Endothelial cell of umbilical vein (primary cell): ENCODE measurements around the gene SWAP70.

ENCODE experiments used
- CTCF ChIP-seq, 2 donors: IDR thresholded peaks; 1 replicate in 1 of 2; 2 replicates in 1 of 2; pipeline ENCODE4 v1.5.1; 2011; ENCODE audit warnings: low read length in 2 of 2, mild to moderate bottlenecking in 2 of 2, moderate library complexity in 2 of 2, control low read depth in 1 of 2, inconsistent platforms in 1 of 2, low read depth in 1 of 2; ENCODE audit not compliant: insufficient read depth in 1 of 2; ENCODE audit errors: extremely low read depth in 1 of 2
- EZH2 ChIP-seq: IDR thresholded peaks from 2 replicates; pipeline ENCODE4 v1.6.1; 2012; ENCODE audit warnings: borderline replicate concordance, low read depth, mild to moderate bottlenecking, moderate library complexity, low read length, inconsistent platforms; ENCODE audit not compliant: severe bottlenecking
- JUN ChIP-seq: IDR thresholded peaks from 2 replicates; pipeline ENCODE4 v1.6.1; 2011; ENCODE audit warnings: borderline replicate concordance, low read depth; ENCODE audit not compliant: insufficient read length, insufficient read depth
- MYC ChIP-seq: IDR thresholded peaks from one replicate; pipeline ENCODE4 v1.6.1; 2011; ENCODE audit warnings: mild to moderate bottlenecking, low read depth, low read length
- POLR2AphosphoS5 ChIP-seq: IDR thresholded peaks from 2 replicates; pipeline ENCODE4 v1.6.1; 2012; ENCODE audit warnings: low read depth, mild to moderate bottlenecking, control low read depth, low read length, moderate library complexity; ENCODE audit not compliant: insufficient read depth

GRCh38 chr11:9697766-9698165, 33.9 kb downstream of the SWAP70 start:
- TF ChIP-seq EZH2 (no peak), CTCF (IDR thresholded peaks at IDR 0.05; ENCODE audit: extremely low read depth in 1 of 2, insufficient read depth in 1 of 2, low read depth in 1 of 2, low read length in 2 of 2) (no peak), MYC (no peak), POLR2AphosphoS5 (no peak), JUN (no peak)
